ENCODE measurements around the gene PLA2G4F. TPM values are rescaled to one million over a fixed set of nuclear protein-coding genes. Genes with fewer than 3 reads are reported as not detected.

Gene PLA2G4F
- total and polyA plus RNA-seq, 10 of the 15 experiments (the other 5 are each of a cell fraction or from before 2014, with no cell fraction given) = not detected

- TF ChIP-seq TCF3 (IDR thresholded peaks at IDR 0.05; ENCODE audit: borderline replicate concordance, insufficient read depth, low read depth, low read length) = no peak
- TF ChIP-seq IRF3 (IDR thresholded peaks at IDR 0.05) = no peak
- TF ChIP-seq MXI1 (IDR thresholded peaks at IDR 0.05; ENCODE audit: low read depth, low read length) = no peak
- no peak for TF ChIP-seq JUND (IDR thresholded peaks at IDR 0.05; ENCODE audit: low read depth, low read length)
- Histone ChIP-seq H4K20me1 (ENCODE audit: control insufficient read depth, insufficient read depth) (no peaks in the 10 kb centered on the region), H3K9me3 (replicated peaks; ENCODE audit: control insufficient read depth, insufficient read depth, low read length) (no peaks in the 10 kb centered on the region), H3K79me2 (ENCODE audit: control insufficient read depth, insufficient read depth, low read length) (no peaks in the 10 kb centered on the region), H3K9ac (ENCODE audit: control insufficient read depth, insufficient read depth, low read length) (no peak overlapping the region), H3K4me2 (ENCODE audit: control insufficient read depth, insufficient read depth) (no peak overlapping the region), H3K4me3 (no peak overlapping the region), H3K27ac (ENCODE audit: control insufficient read depth, insufficient read depth) (no peak overlapping the region), H3K4me1 (ENCODE audit: control insufficient read depth, insufficient read depth, low read length) (no peaks in the 10 kb centered on the region), H3K27me3 (replicated peaks in 1 of 2; ENCODE audit: control insufficient read depth in 2 of 2, insufficient read depth in 2 of 2, low read length in 1 of 2) (no peaks in the 10 kb centered on the region; a peak in 1 of 4 replicates), H3K36me3 (ENCODE audit: control insufficient read depth in 2 of 2, insufficient read depth in 2 of 2, low read length in 1 of 2) (no peaks in the 10 kb centered on the region), H2AFZ (ENCODE audit: control insufficient read depth, low read depth, low read length) (no peak overlapping the region)
- ChIA-PET CTCF (interaction anchor here (0.7 to 2.8 kb wide), 18 partner anchors 9 to 366 kb away, joined by 3 to 16 read pairs (median 4); no protein-coding TSS in a partner anchor), SMC1A (ENCODE audit: uncharacterized antibody, unreplicated experiment) (interaction anchor here (1.0 to 1.7 kb wide), 6 partner anchors 9 to 246 kb away, joined by 3 to 5 read pairs (median 3); no protein-coding TSS in a partner anchor), RAD21 (ENCODE audit: unreplicated experiment) (interaction anchor here (1.3 to 1.5 kb wide), 2 partner anchors 53 to 246 kb away, joined by 4 read pairs; no protein-coding TSS in a partner anchor), POLR2A (no interaction called here)
- FAIRE-seq = no peak
- no TSS peak for BruUV-seq (replicated peaks)
- intact Hi-C loops (cut with micrococcal nuclease; ENCODE audit: unreplicated experiment) (no loop called here), in situ Hi-C loops (cut with MboI) (no loop called here)
- 0% methylated on average over 3 of the region's 3 CpGs for WGBS (ENCODE audit: insufficient coverage, insufficient replicate concordance, low lambda C conversion rate, missing lambda C conversion rate)
- no peak for DNase-seq (ENCODE audit: low read depth, low spot score)
- no peak for ATAC-seq
These were observed 17.5 kb downstream of the PLA2G4F start for GRCh38 chr15:42138968-42139386.

- RAD21 ChIA-PET (ENCODE audit: unreplicated experiment) = interaction anchor here (1.3 to 1.5 kb wide), 2 partner anchors 52 to 247 kb away, joined by 4 read pairs; no protein-coding TSS in a partner anchor
- Histone ChIP-seq H4K20me1 (ENCODE audit: control insufficient read depth, insufficient read depth) (no peaks in the 10 kb centered on the region), H3K27me3 (replicated peaks in 1 of 2; ENCODE audit: control insufficient read depth in 2 of 2, insufficient read depth in 2 of 2, low read length in 1 of 2) (no peaks in the 10 kb centered on the region; a peak in 1 of 4 replicates), H3K9ac (ENCODE audit: control insufficient read depth, insufficient read depth, low read length) (no peak overlapping the region), H3K9me3 (replicated peaks; ENCODE audit: control insufficient read depth, insufficient read depth, low read length) (no peaks in the 10 kb centered on the region), H3K4me3 (no peak overlapping the region), H2AFZ (ENCODE audit: control insufficient read depth, low read depth, low read length) (no peak overlapping the region), H3K79me2 (ENCODE audit: control insufficient read depth, insufficient read depth, low read length) (no peaks in the 10 kb centered on the region), H3K27ac (ENCODE audit: control insufficient read depth, insufficient read depth) (no peak overlapping the region), H3K36me3 (ENCODE audit: control insufficient read depth in 2 of 2, insufficient read depth in 2 of 2, low read length in 1 of 2) (no peaks in the 10 kb centered on the region), H3K4me2 (ENCODE audit: control insufficient read depth, insufficient read depth) (no peak overlapping the region), H3K4me1 (ENCODE audit: control insufficient read depth, insufficient read depth, low read length) (no peaks in the 10 kb centered on the region)
- CTCF ChIA-PET = interaction anchor here (0.7 to 2.8 kb wide), 18 partner anchors 8 to 478 kb away, joined by 3 to 16 read pairs (median 5); partner anchors contain the start of gene MGA
- 0% methylated on average over 4 of the region's 4 CpGs for WGBS (ENCODE audit: insufficient coverage, insufficient replicate concordance, low lambda C conversion rate, missing lambda C conversion rate)
- intact Hi-C loops (cut with micrococcal nuclease; ENCODE audit: unreplicated experiment) (no loop called here), in situ Hi-C loops (cut with MboI) (no loop called here)
- BruUV-seq (replicated peaks) = no TSS peak
- POLR2A ChIA-PET = no interaction called here
- no peak for DNase-seq (ENCODE audit: low read depth, low spot score)
- no peak for FAIRE-seq
- SMC1A ChIA-PET (ENCODE audit: uncharacterized antibody, unreplicated experiment) = interaction anchor here (1.0 to 1.7 kb wide), 9 partner anchors 9 to 247 kb away, joined by 3 to 5 read pairs (median 3); no protein-coding TSS in a partner anchor
- no peak for ATAC-seq
- TF ChIP-seq SREBF2 (IDR thresholded peaks at IDR 0.05; ENCODE audit: low read length) = no peak
- no peak for TF ChIP-seq SMAD1 (IDR thresholded peaks at IDR 0.05; ENCODE audit: low read depth, partially characterized antibody)
- no peak for TF ChIP-seq ZSCAN29 (IDR thresholded peaks at IDR 0.05)
- TF ChIP-seq MEF2A (IDR thresholded peaks at IDR 0.05; ENCODE audit: insufficient read depth, low read depth, low read length) = no peak
- TF ChIP-seq ZNF24 (IDR thresholded peaks at IDR 0.05) = no peak
- TF ChIP-seq KDM1A (IDR thresholded peaks at IDR 0.05; ENCODE audit: borderline replicate concordance) = no peak
- no peak for TF ChIP-seq HSF1 (IDR thresholded peaks at IDR 0.05; ENCODE audit: low read depth, low read length)
- no peak for TF ChIP-seq CHD4 (IDR thresholded peaks at IDR 0.05)
These were observed 18.0 kb downstream of the PLA2G4F start for GRCh38 chr15:42138411-42138810.

All from GM12878 (cell line).